Activated CD4-positive, alpha-beta T cell treated with anti-CD3 and anti-CD28 coated beads, Interleukin-2, amount 50 U/mL, for 4 hours (primary cell): Measurements from ENCODE around the gene USP10.

ENCODE experiments used
- DNase-seq, 2 experiments: peaks; one replicate each; pipeline ENCODE4 v3.0.0-alpha.2; 2020

USP10 gene

GRCh38 chr16:84828322-84828721 is 128.5 kb downstream of the USP10 start:
- DNase-seq = no peak
